GM12801 (cell line): Measurements from ENCODE around the gene PRKG1.

ENCODE experiments used
- CTCF ChIP-seq: IDR thresholded peaks from one replicate; pipeline ENCODE4 v1.5.1; 2011; ENCODE audit warnings: control low read depth; ENCODE audit not compliant: insufficient read length; ENCODE audit errors: extremely low read depth

PRKG1 gene

GRCh38 chr10:51708609-51709008, 634.3 kb downstream of the PRKG1 start:
- TF ChIP-seq CTCF: no peak

GRCh38 chr10:51709324-51709972, 635.2 kb downstream of the PRKG1 start:
- no peak for TF ChIP-seq CTCF

GRCh38 chr10:51711519-51711891, 637.2 kb downstream of the PRKG1 start:
- no peak for TF ChIP-seq CTCF

GRCh38 chr10:51716981-51717380, 642.7 kb downstream of the PRKG1 start:
- no peak for TF ChIP-seq CTCF

GRCh38 chr10:51718804-51719291, 644.6 kb downstream of the PRKG1 start:
- no peak for TF ChIP-seq CTCF

GRCh38 chr10:51724038-51724437, 649.8 kb downstream of the PRKG1 start:
- no peak for TF ChIP-seq CTCF

- no peak for TF ChIP-seq CTCF
Observed at GRCh38 chr10:51729822-51730555, 655.7 kb downstream of the PRKG1 start.
